Left cardiac atrium (tissue), 4 donors: ENCODE data around the gene PODXL. TPM values are rescaled to one million over a fixed set of nuclear protein-coding genes. Genes with fewer than 3 reads are reported as not detected.
A peak's percentile ranks its signal among the peaks of the same experiment; 100 is the strongest.

Experiments
- ATAC-seq, 2 donors: fragments of 200-7000 bp; cut with Tn5 transposase; one replicate each; pipeline ENCODE4 v1.9.1; 2020; ENCODE audit warnings: mild to moderate bottlenecking in 2 of 2, moderate library complexity in 2 of 2
- DNase-seq: peaks from one replicate; pipeline ENCODE4 v3.0.0-alpha.2; 2020
- intact Hi-C, 2 donors: fragments of 100-400 bp; cut with DNase I; formaldehyde crosslinking; loops; one replicate each; pipeline versions ENCODE4 v1.14.1 to v1.15.1; 2022 to 2023
- total RNA-seq, 2 donors: library from RNA; stranded (reverse); fragmentation: NEBNext Ultra II Directional; extraction: Animal tissue kit (Norgen Biotek cat#: 25700); gene quantifications; one replicate each; pipeline ENCODE4 v1.2.1, GENCODE V29; 2021
- donor health status: DM: no; HTN: yes; CAD: no.
- donor health status: DM: no; HTN: yes; CAD: no; lungs with severe emphysema.
- donor health status: DM: yes; HTN: yes; CAD: no.
- donor health status: Dilated cardiomyopathy.

The PODXL gene
- total RNA-seq, 2 donors from 2014 or later = 45.0 to 90.7 TPM

DNA sequence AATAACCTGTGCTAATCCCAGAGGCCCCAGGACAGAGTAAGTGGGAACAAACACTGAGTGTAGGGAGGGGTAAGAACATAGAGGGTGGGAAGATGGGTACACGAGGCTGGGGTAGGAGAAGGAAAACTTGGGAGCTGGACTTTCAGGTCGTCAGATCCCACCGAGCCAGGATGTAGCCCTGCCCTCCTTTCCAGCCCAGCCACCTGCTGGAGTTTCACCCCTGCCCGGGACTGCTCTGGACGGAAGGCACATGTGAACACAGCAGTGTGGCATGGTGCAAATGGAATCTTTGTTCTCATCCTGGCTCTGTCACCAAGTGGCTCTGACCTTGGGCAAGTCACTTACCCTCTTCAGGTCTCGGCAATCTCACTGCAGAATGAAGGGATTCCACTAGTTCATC, 52.8 kb downstream of the PODXL start:
- intact Hi-C loops = no loop called here
- DNase-seq = no peak
- peak; percentile 1 to 5 for ATAC-seq

DNA sequence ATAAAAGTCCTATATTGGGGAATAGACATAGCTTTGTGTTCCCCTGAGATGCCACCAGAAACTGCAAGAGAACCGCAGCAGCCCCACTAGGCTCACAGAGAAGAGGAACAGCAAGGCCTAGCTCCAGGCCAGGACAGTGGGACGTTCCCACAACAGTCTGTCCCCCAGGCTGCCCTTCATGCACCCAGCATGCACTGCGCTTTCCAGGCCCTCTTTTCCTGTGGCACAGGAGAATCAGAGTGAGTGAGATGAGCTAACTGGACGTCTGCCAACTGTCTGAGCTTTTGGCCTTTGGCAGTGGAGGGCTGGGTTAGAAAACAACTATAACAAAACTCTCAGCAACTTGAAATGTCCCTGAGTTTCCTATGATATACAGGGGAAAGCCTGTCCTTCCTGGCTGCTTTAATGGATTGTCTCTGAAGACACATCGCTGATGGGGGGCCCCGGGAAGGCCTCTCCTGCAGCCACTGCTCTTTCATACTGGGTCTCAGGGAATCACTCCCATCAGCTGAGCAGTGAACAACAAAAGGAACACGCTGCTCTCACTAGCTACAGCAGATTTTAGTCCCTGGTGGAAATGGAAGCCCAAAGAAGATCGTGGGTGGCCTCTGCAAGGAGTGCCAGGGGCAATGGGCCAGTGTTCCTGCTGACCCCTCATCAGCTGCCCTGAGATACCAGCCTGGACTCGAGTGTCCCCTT, 53.5 kb downstream of the PODXL start:
- intact Hi-C loops = no loop called here
- ATAC-seq (peak; percentile 80 to 86), DNase-seq (peak; percentile 65)

DNA sequence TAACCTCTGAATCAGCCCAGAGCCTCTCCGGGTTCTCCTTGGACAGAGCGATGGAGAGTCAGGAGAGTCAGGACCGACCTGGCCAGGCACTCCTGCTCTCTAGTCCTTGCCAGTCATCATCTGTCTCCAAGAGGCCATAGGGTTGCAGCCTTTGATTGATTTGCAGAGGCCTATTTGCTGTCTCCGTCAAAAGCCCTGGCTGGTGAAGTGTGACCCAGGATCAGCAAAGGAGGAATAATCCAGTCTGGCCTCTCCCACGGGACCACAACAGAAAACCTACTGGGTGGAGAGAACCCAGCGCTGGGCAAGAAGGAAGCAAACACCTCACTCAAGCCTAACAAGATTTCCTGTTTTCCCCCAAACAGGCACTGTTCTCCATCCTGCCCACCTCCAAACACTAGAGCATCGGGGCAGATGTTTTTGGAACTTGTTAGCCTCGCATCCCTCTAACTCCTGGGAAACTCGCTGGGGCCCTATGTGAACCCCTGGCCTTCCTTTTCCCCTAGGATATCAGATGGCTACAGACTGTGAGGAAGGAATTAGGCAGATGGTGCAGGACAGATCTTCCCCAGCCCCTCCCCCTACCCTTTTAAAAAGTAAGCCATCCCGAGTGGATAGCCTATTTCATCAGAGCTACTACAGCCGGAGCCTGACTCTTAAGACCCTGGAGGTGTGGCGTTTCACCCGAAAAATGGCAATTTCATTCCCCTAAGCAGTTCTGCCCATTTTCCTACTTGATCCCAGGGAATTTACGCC, 54.3 kb downstream of the PODXL start:
- intact Hi-C loops = no loop called here
- ATAC-seq = no peak
- no peak for DNase-seq

DNA sequence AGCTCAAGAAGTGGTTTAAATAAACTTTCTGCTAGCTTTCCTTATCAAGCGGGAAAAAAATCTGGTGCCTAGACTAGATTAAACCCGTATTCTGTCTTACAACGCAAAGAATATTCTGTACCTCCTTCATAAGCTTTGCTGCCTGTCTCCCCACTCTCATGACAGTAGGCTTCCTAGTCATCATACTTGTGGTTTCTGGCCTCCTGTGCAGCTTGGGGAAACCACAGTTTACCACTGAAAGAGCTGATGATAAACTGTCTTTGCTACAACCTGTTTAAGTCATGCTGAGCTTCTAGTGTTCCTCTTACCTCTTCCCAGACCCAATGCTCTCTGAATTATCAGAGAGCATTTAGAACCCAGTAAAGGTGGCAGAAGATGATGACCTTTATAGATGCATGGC, 55.0 kb downstream of the PODXL start:
- intact Hi-C loops = no loop called here
- DNase-seq (no peak), ATAC-seq (no peak)

DNA sequence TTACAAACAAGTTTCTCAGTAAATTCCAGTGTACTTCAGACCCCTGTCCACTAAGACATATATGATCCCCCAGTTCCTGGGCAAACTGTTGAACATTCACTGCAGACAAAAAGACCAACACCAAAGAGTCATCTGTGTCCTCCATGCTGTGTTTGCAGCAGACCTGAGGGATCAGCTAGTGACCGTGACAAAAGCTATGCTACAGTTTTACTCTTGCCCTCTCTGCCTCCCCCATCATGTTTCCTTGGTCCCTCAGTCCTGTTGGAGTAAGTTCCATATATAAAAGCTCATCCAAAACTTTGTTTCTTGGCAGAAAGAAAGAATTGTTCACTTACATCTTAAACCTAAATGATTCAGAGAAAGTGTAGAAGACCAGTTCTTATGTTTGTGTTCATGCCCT, 56.1 kb downstream of the PODXL start:
- intact Hi-C loops = no loop called here
- DNase-seq = no peak
- ATAC-seq = no peak

DNA sequence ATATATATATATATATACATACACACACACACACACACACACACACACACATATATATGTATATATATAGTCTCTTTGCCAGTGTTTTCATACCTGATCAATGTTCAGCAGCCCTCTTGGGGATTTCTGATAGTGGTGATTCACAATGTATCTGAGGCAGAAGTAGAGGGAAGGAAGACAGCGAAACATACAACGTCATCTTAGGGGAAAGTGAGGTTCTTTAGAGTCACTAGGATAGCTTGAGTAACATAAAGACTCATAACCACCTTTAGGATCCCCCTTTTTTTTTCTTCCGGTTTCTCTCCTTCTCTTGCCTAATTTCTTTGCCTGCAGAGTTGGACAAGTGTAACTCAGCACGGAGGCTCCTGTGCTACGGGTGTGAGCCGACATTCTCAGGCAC, 56.6 kb downstream of the PODXL start:
- DNase-seq (no peak), ATAC-seq (no peak)
- intact Hi-C loops = no loop called here

DNA sequence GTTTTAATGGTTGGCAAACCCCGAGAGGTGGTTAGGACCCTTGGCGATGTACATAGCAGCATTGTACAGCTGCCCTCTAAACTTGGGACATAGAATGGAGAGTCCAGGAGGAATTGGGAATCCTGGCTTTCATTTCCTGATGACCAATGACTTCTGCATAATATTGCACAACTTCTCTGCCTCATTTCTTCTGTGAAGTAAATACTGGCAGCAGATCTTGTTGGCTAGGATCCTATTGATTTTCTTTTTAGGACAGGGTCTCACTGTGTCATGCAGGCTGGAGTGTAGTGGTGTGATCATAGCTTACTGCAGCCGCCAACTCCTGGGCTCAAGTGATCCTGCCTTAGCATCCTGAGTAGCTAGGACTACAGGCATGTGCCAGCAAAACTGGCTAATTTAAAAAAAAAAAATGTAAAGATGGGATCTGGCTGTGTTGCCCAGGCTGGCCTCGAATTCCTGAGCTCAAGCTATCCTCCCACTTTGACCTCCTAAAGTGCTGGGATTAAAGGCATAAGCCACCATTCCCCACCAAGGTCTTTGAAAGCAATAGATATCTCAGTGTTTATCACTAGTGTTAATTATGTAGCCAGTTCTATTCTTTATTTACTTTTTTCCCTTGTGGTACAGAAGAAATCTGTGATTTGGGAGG, 58.1 kb downstream of the PODXL start:
- peak; percentile 28 to 51 for ATAC-seq
- intact Hi-C loops = no loop called here
- DNase-seq = no peak

DNA sequence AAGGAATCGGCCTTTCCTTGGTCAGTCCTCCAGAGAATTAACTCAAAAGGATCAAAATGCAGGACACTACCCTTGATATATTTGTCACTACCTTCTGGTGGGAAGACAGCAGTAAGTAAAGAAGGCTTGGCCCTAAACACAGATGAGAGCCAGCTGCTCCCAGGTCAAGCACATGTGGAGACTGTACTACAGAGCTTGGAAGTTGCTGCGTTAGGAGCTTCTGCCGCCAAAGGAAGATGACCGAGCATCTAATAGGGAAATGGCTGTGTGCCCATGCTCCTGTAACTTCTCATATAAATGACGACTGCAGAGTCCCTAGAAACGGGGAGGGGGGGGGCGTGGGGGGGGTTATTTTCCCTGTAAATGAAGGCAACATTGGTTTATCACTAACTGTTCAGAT, 59.0 kb downstream of the PODXL start:
- intact Hi-C loops = no loop called here
- ATAC-seq (peak in 1 of 2 donors; percentile 31), DNase-seq (no peak)

DNA sequence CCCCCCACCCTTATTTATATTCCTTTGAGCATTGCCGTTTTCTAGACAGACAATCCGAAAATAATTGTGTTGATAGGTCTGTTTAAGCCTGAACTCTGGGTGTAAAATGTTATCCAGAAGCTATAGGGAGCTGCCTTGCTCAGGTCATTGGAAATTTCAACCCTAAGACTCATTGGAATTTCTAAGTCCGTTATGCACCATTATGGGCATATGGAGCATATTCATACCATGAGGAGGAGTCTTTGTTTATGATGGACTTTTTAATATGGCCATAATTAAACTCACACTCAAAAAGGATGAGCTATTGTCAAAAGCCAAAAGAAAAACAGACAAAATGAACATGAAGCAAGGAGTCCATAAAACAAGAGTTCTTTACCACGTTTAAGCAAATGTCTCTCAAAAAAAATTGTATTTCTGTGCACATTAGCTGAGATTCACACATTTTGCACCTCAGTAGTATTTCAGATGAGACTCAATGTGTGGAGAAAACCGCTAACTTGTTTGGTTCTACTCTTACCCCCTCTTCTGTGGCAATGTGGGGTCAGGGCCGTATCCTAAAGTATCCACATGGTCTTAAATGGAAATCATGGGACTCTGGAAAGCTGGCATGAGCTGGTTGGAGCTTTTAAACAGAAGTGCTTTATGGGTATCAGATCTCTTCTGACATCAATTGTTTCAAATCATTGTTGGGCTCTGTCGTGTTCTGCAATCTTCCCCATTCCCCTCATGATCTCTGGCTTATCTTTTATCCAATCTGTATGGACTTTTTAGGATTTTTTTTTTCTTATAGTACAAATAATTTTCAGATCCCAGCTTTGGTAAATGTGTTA, 60.5 kb downstream of the PODXL start:
- DNase-seq = no peak
- intact Hi-C loops = no loop called here
- no peak for ATAC-seq

DNA sequence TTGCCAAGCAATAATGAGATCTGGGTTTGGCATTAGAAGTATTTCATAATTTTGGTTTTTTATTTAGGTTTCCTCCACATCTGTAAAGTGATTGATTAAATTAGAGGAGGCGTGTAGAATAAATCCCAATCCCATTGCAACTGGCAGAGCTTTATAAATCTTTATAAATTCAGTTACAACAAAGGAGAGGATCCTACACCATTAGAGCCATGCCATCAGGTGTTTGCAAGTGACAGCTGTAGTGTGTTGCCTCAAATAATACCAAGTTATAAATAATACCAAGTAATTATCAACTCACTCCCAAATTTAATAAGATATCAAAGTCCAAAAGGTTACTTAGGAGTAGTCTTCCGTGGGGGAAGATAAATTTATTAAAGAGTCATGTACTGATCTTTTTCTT, 62.2 kb downstream of the PODXL start:
- intact Hi-C loops = no loop called here

DNA sequence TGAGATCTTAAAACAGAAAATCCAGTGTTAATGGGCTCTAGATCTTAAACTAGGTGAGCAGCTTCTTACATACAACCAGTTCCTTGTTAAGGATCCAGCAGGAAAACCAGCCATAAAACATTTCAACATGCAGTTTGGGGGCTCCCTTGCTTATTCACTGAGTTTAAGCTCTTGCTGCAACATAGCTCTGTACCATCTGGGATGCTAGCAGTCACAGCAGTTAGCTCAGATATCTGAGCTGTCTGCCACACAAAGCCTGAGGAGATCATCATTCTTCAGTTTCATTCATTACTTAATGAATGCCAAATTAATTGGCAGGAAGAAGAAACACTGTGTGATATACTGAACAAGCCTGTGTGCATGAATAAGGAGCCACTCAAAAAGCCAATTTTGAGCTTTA, 62.8 kb downstream of the PODXL start:
- no peak for ATAC-seq
- DNase-seq = no peak
- intact Hi-C loops = no loop called here

More for the DNA sequence above, 62.2 kb downstream of the PODXL start:
- DNase-seq = no peak
- ATAC-seq = no peak

DNA sequence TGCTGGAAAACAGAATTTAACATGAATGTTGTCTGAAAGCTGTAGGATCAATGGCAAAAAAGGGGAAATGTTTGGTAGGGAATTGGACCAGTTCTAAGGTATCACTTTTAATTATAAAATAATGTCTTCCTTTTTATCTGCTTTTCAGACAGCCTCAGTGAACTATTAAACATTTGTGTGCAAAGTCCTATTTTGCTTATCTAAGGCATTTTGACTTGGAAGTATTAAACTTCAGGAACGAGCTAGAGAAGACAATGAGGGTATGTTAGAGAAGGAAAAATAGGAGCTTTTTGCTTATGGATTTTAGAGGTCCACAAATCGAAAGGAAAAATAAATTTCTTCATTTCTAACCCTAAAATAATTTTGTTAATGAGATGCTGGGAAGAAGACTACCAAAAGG, 63.3 kb downstream of the PODXL start:
- ATAC-seq = no peak
- no peak for DNase-seq
- intact Hi-C loops = no loop called here

DNA sequence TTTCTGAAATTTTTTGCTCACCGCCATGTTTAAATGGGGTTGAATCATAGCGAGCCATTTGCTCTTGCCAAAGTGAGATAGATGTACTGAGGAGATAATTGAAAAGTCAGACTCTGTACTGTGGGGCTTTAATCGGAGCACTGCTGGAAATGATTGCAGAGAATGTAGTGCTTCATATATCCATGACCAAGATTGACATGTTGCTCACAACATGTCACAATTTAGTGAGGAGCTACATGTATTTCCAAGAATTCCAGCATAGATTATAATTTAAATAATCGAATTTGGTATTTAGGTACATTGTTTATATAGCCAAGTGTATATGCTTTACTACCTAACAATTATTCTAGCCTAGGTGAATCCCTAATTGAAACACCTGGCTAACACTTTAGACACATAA, 66.5 kb downstream of the PODXL start:
- intact Hi-C loops = no loop called here
- ATAC-seq (no peak), DNase-seq (no peak)

DNA sequence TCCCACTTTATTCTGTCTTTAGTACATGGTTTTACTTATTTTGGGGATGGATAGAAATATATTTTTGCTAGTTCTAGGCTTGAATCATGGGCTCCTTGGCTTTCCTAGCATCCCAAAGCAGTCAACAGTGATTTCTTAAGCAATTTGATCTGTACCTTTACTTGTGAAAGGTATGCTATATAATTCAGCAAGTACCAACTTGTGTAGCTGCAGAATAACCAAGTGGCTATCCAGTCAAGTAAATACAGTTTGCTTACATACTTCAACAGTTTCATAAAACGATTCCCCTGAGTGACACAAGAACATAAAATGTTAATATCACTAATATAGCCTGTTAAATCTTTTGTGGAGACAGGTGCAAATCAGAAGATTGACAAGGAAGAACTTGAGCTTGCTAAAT, 67.2 kb downstream of the PODXL start:
- DNase-seq (no peak), ATAC-seq (no peak)
- intact Hi-C loops = no loop called here

DNA sequence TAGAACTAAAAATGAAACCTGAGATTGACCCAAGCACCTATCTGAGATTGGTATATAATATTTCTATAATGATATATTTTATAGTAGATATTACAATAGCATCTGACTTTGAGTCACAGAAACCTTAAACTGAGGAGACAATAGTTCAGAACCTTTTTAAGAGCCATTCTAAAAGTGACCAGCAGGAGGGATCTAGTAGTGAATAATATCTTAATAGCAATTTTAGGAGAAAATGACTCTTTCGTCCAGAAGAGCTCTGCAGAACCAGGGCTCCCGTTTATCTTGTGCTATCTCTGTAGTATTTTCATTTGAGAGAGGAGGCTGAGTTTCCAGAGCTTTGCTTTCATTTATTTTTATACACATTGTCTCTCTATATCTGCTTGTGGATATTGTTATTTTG, 68.1 kb downstream of the PODXL start:
- DNase-seq = no peak
- no peak for ATAC-seq
- intact Hi-C loops = no loop called here

DNA sequence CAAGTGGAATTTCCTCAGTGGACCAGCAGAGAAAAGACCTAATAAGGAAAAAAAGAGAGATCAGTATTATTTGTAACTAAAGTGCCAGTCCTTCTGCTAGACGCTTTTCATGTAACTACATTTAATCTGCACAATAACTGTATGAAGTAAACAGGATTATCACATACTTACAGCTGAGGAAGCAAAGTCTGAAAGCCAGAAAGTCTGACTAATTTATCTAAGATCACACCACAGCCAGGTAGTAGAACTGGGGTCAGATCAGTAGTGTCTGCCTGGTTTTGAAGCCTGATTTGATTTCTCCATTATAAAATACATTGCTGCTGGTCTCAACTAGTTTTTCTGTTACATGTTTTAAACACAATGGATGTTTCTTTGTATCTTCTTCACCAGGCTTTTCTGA, 69.2 kb downstream of the PODXL start:
- ATAC-seq (no peak), DNase-seq (no peak)
- intact Hi-C loops = no loop called here

DNA sequence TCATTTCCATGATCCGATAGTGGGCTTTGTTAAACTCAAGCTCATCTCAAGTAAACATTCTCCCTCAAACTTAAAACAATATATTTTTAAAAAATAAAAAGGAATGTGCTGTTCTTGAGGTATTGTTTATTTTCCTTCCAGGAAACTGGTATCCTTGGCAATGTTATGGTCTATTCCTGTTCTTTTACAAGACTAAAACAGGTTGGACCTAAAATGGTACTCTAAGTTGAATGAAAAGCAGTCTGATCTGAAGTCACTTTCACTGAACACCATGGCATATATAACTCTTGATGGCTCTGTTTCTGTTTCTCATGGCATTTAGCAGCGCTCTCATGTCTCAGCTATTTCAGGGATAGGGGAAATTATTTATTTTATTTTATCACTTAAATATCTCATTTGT, 70.1 kb downstream of the PODXL start:
- no peak for ATAC-seq
- DNase-seq = no peak
- intact Hi-C loops = no loop called here

DNA sequence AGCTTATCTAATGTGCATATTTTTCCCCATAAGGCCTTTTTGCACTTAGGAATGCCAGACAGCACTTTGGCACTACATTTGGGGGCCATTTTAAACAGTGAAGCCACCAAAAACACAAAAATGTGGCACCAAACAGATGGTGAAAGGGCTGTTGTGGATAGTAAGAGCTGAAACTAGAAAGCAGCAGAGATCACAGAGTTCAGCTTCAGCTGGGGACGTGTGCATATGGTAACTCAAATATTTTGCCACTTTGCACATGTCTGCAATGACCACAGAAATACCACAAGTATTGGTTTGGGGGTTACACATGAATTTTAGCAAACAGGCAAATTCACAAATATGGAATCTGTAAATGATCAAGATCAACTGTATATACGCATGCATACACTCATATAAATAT, 72.8 kb downstream of the PODXL start:
- ATAC-seq (no peak), DNase-seq (no peak)
- intact Hi-C loops = no loop called here

DNA sequence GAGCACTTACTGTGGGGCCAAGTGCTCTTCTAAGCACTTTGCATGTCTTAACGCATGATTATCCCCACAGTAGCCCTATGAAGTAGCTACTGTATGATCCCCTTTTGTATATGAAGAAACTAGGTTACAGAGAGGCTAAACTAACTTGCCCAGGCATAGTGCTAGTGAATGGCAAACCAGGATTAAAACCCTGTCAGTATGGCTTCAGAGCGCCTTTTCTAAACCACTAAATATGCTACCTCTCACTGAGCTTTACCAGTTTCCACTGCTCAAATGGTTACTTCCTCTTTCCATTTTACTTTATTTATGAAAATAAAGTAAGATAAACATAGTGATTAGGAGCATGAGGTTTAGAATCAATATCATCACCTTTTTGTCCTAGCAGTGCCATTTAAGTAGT, 73.6 kb downstream of the PODXL start:
- intact Hi-C loops = no loop called here
- DNase-seq = no peak
- no peak for ATAC-seq
